Measurements from ENCODE around the gene MIS18A.

The MIS18A gene

DNA sequence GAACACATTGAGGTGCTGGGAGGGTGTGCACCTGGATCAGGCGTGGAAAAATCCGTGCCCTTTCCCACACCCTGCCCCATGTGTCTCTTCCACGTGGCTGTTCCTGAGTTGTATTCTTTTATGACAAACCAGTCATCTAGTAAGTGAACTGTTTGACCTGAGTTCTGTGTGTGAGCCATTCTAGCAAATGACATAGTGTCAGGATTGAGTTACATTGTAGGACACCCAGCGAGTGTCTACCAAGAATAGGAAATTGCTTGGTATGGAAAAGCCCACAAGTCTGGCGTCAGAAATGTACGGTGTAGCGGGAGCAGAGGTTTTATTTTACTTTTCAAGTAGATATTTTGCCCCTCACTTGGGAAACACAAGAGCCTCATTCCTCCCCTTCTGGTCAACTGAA, 18.6 kb upstream of the MIS18A start:
- TF ChIP-seq CTCF (conservative IDR thresholded peaks at IDR 0.05), result no peak
- H3K27ac ChIP-seq, result no peak overlapping the region

DNA sequence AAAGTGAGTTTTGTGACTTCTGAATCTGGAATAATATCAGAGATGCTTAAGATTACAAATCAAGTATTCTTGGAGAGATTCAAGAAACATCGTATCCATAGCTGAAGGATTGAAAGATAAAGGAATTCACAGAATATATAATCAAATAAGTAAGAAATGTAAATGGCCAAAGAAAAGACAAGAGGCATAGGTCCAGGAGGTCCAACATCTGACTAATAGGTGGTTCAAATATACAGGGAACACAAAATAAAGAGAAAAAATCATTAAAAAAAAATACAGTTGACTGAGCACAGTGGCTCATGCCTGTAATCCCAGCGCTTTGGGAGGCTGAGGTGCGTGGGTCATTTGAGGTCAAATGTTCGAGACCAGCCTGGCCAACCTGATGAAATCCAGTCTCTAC, 6.6 kb upstream of the MIS18A start:
- TF ChIP-seq CTCF (conservative IDR thresholded peaks at IDR 0.05), result no peak
- no peak overlapping the region for H3K27ac ChIP-seq

DNA sequence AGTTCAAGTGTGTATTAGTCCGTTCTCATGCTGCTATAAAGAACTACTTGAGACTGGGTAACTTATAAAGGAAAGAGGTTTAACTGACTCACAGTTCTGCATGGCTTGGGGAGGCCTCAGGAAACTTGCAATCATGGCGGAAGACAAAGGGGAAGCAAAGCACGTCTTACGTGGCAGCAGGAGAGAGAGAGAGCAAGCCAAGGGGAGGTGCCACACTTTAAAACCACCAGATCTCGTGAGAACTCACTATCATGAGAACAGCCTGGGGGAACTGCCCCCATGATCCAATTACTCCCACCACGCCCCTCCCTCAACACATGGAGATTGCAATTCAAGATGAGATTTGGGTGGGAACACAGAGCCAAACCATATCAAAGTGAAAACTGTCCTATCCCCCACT, 4.1 kb upstream of the MIS18A start:
- no peak for TF ChIP-seq CTCF (conservative IDR thresholded peaks at IDR 0.05)
- H3K27ac ChIP-seq, result no peak overlapping the region

- TF ChIP-seq CTCF (conservative IDR thresholded peaks at IDR 0.05), result no peak
- H3K27ac ChIP-seq, result no peak overlapping the region
Observed at GRCh38 chr21:32281531-32281930, 2.7 kb upstream of the MIS18A start.

GRCh38 chr21:32279377-32279680, 480 bp upstream of the MIS18A start:
- TF ChIP-seq CTCF (conservative IDR thresholded peaks at IDR 0.05), result no peak
- H3K27ac ChIP-seq, result peak overlapping the region; percentile 85

GRCh38 chr21:32278103-32278502, 746 bp downstream of the MIS18A start:
- no peak for TF ChIP-seq CTCF (conservative IDR thresholded peaks at IDR 0.05)
- peak overlapping the region; percentile 85 for H3K27ac ChIP-seq

DNA sequence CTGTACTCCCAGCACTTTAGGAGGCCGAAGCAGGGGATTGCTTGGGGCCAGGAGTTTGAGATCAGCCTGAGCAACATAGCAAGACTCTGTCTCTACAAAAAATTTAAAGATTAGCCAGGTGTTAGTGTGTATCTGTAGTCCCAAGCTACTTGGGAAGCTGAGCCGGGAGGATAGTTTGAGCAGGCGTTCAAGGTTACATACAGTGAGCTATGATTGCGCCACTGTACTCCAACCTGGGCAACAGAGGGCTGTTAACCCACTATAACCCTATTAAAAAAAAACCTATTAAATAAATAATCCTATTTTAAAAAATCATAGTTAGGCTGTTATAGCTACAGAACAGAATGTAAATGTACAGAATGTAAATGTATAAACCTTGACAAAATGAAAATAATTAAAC, 2.2 kb downstream of the MIS18A start:
- H3K27ac ChIP-seq, result no peak overlapping the region

More for the DNA sequence above, 2.2 kb downstream of the MIS18A start:
- no peak for TF ChIP-seq CTCF (conservative IDR thresholded peaks at IDR 0.05)
